ENCODE data around the gene TTLL11. TPM values are rescaled to one million over a fixed set of nuclear protein-coding genes. Genes with fewer than 3 reads are reported as not detected.

The TTLL11 gene
- total RNA-seq, 1 experiment from 2014 or later: 1.5 TPM

DNA sequence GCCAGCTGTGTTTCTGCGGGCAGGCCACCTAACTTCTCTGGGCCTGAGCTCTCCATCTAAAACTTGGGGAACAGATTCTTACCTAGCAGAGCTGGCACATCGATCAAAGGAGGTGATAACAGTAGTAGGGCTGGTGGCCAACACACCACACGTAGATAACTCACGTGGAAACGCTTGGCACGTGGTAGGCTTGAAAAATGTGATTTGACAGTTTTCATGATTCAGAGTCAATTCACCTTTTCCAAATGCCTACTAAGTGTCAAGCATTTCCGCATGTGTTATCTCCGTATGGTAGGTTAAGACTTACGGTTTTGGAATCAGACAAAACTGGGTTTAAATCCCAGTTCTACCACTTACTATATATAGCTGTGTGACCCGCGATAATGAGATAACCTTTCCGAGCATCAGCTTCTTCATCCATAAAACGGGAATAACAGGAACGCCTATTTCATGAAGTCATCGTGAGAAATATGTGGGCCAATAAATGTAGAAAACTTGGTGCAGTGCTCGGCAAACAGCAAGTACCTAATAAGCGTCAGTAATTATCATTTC, 41.0 kb upstream of the TTLL11 start:
- H2AFZ ChIP-seq (ENCODE audit: low read length): no peak overlapping the region
- no peak overlapping the region for H2BK15ac ChIP-seq (ENCODE audit: low read depth, low read length)
- no peak overlapping the region for H3K27ac ChIP-seq (ENCODE audit: insufficient read length, low read depth, low read length)
- H3K4ac ChIP-seq (ENCODE audit: low read depth, low read length): no peak overlapping the region
- H3K9me3 Mint-ChIP-seq: no peaks in the 10 kb centered on the region; a peak in 1 of 5 replicates
- no peak for TF ChIP-seq CTCF (conservative IDR thresholded peaks at IDR 0.05)
- no peak overlapping the region for H3K14ac ChIP-seq (ENCODE audit: insufficient read depth, low read length)
- no peak overlapping the region for H4K5ac ChIP-seq (ENCODE audit: insufficient read length, low read depth, low read length)
- H3K4me1 Mint-ChIP-seq: peaks cover 46 to 60% of the 10 kb centered on the region in 2 experiments
- H3K36me3 Mint-ChIP-seq (ENCODE audit: insufficient read depth in 1 of 3, low read depth in 3 of 3): no peaks in the 10 kb centered on the region; a peak in 1 of 7 replicates
- no peak overlapping the region for H4K8ac ChIP-seq (replicated peaks; ENCODE audit: insufficient read length, low read depth, low read length)
- no peak overlapping the region for H3K9ac ChIP-seq (ENCODE audit: extremely low read depth, insufficient read length, low read length)
- H3K9me3 ChIP-seq (ENCODE audit: control insufficient read depth, low read depth, low read length): no peaks in the 10 kb centered on the region
- no peak overlapping the region for H2BK12ac ChIP-seq (ENCODE audit: insufficient read length, low read depth, low read length)
- H3K79me1 ChIP-seq (ENCODE audit: insufficient read depth, low read depth, low read length, poor library complexity, severe bottlenecking): no peaks in the 10 kb centered on the region
- H3T11ph ChIP-seq (ENCODE audit: low read length): no peak overlapping the region
- no peak for DNase-seq
- H4K20me1 ChIP-seq (ENCODE audit: control insufficient read depth, insufficient read depth, insufficient read length): no peaks in the 10 kb centered on the region
- peaks cover 42% of the 10 kb centered on the region for H3K27me3 Mint-ChIP-seq (ENCODE audit: low read depth)
- no peak overlapping the region for H3K18ac ChIP-seq (ENCODE audit: insufficient read length, low read depth, low read length)
- no peaks in the 10 kb centered on the region for H3K23me2 ChIP-seq (ENCODE audit: insufficient read length, low read depth, low read length, poor library complexity, severe bottlenecking)
- H3K4me2 ChIP-seq (ENCODE audit: insufficient read depth, insufficient read length, low read length): no peak overlapping the region
- H3K23ac ChIP-seq (ENCODE audit: insufficient read length, low read depth, low read length): no peak overlapping the region
- no peak overlapping the region for H3K56ac ChIP-seq (ENCODE audit: insufficient read length, low read depth, low read length)
- no peak overlapping the region for H2BK5ac ChIP-seq (ENCODE audit: insufficient read length, low read length)
- H2BK120ac ChIP-seq (ENCODE audit: low read depth, low read length, poor library complexity, severe bottlenecking): no peak overlapping the region
- no peaks in the 10 kb centered on the region for H3K27me3 ChIP-seq (ENCODE audit: insufficient read depth, low read length)
- H3K27ac Mint-ChIP-seq: no peak overlapping the region
- H2BK20ac ChIP-seq (ENCODE audit: low read depth, low read length, poor library complexity, severe bottlenecking): no peak overlapping the region
- H4K91ac ChIP-seq (ENCODE audit: insufficient read length, low read depth, low read length): no peak overlapping the region
- no peak overlapping the region for H3K4me3 Mint-ChIP-seq
- no peak overlapping the region for H2AK5ac ChIP-seq (ENCODE audit: insufficient read length, low read length)
- H3K4me1 ChIP-seq (ENCODE audit: insufficient read depth, low read length): peaks cover 9% of the 10 kb centered on the region; the same call in 1 of the 2 replicates
- WGBS (ENCODE audit: extremely low coverage, insufficient read length, low lambda C conversion rate): no CpG with 5 or more reads among the region's 17 CpGs
- no peaks in the 10 kb centered on the region for H3K79me2 ChIP-seq (ENCODE audit: insufficient read depth, low read length)

All from H9 (cell line).